Endodermal cell (in vitro differentiated cells): ENCODE data around the gene EVA1C. TPM values are rescaled to one million over a fixed set of nuclear protein-coding genes. Genes with fewer than 3 reads are reported as not detected.

ENCODE experiments used
- DNase-seq: peaks from one replicate; pipeline ENCODE4 v3.0.0-alpha.2; 2017
- H3K27ac ChIP-seq: 2 replicates; pipeline ENCODE4 v1.5.1; 2013; ENCODE audit warnings: mild to moderate bottlenecking, low read depth, low read length, moderate library complexity
- H3K27me3 ChIP-seq: 2 replicates; pipeline ENCODE4 v1.6.1; 2013; ENCODE audit warnings: mild to moderate bottlenecking, low read length, moderate library complexity; ENCODE audit not compliant: insufficient read depth, control insufficient read depth, poor library complexity, severe bottlenecking
- H3K36me3 ChIP-seq: 2 replicates; pipeline ENCODE4 v1.7.0; 2013; ENCODE audit warnings: mild to moderate bottlenecking, low read length, moderate library complexity; ENCODE audit not compliant: control insufficient read depth, insufficient read depth
- H3K4me1 ChIP-seq: one replicate; pipeline ENCODE4 v1.7.0; 2013; ENCODE audit warnings: low read length; ENCODE audit not compliant: control insufficient read depth, insufficient read depth
- H3K4me3 ChIP-seq: 2 replicates; pipeline ENCODE4 v1.5.1; 2013; ENCODE audit warnings: mild to moderate bottlenecking, low read length, moderate library complexity
- H3K9ac ChIP-seq: 2 replicates; pipeline ENCODE4 v1.6.1; 2013; ENCODE audit warnings: mild to moderate bottlenecking, low read length, moderate library complexity; ENCODE audit not compliant: poor library complexity, severe bottlenecking; ENCODE audit errors: extremely low read depth
- H3K9me3 ChIP-seq: 2 replicates; pipeline ENCODE4 v1.6.1; 2013; ENCODE audit warnings: mild to moderate bottlenecking, low read length, moderate library complexity; ENCODE audit not compliant: control insufficient read depth
- H3K27ac Mint-ChIP-seq: 2 replicates; pipeline ENCODE4 v1.8.0; 2020; ENCODE audit warnings: mixed read lengths
- H3K27me3 Mint-ChIP-seq: 2 replicates; pipeline ENCODE4 v1.8.0; 2021; ENCODE audit warnings: mild to moderate bottlenecking, mixed read lengths; ENCODE audit not compliant: insufficient read depth
- H3K36me3 Mint-ChIP-seq: 2 replicates; pipeline ENCODE4 v1.8.0; 2020; ENCODE audit warnings: low read depth, mixed read lengths
- H3K4me1 Mint-ChIP-seq: 2 replicates; pipeline ENCODE4 v1.8.0; 2020; ENCODE audit warnings: mixed read lengths
- H3K4me3 Mint-ChIP-seq: 2 replicates; pipeline ENCODE4 v1.8.0; 2020; ENCODE audit warnings: mild to moderate bottlenecking, moderate library complexity, mixed read lengths
- H3K9me3 Mint-ChIP-seq: 2 replicates; pipeline ENCODE4 v1.8.0; 2020; ENCODE audit warnings: mild to moderate bottlenecking, mixed read lengths
- CTCF ChIP-seq: fragments of 200-600 bp; sonication (generic); conservative IDR thresholded peaks from 2 replicates; pipeline ENCODE4 v1.5.0; 2021; ENCODE audit warnings: antibody characterized with exemption, mild to moderate bottlenecking
- WGBS, 2 experiments: methylation state at CpG; one replicate each; pipeline versions ENCODE4 v1.1.5 to v1.1.7; 2013; ENCODE audit warnings: missing lambda C conversion rate in 2 of 2, mixed read lengths in 1 of 2; ENCODE audit not compliant: insufficient coverage in 1 of 2, insufficient read length in 1 of 2; 5-methylcytosine and 5-hydroxymethylcytosine counted together
- total RNA-seq, 2 donors: library from RNA; stranded (reverse); fragmentation: NEBNext Ultra II Directional in 1 of 2; extraction: Animal tissue kit (Norgen Biotek cat#: 25700) in 1 of 2; gene quantifications; 2 replicates in 1 of 2; 3 replicates in 1 of 2; pipeline ENCODE4 v1.2.1, GENCODE V29; 2021

Gene EVA1C
- total RNA-seq, 2 donors from 2014 or later = 0.68 TPM; not detected in 1

- H3K27ac Mint-ChIP-seq = no peak overlapping the region
- H3K27ac ChIP-seq = no peak overlapping the region
These were observed 102.0 kb downstream of the EVA1C start for GRCh38 chr21:32514275-32515055.

DNA sequence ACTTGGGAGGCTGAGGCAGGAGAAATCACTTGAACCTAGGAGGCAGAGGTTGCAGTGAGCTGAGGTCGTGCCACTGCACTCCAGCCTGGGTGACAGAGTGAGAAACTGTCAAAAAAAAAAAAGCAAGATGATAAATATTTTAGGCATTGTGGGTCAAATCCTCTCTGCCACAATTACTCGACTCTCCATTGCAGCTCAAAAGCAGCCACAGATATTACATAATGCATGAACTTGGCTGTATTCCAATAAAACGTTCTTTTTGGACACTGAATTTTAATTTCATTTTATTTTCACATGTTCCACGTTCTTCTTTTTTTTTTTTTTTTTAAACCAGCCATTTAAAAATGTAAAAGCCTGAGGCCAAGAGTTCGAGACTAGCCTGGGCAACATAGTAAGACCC, 103.4 kb downstream of the EVA1C start:
- Mint-ChIP-seq H3K9me3 (peaks cover 2% of the 10 kb centered on the region), H3K27ac (no peak overlapping the region), H3K27me3 (no peaks in the 10 kb centered on the region), H3K4me3 (no peak overlapping the region), H3K36me3 (no peaks in the 10 kb centered on the region), H3K4me1 (no peaks in the 10 kb centered on the region)
- Histone ChIP-seq H3K36me3 (no peaks in the 10 kb centered on the region), H3K4me3 (no peak overlapping the region), H3K27me3 (no peaks in the 10 kb centered on the region), H3K4me1 (no peaks in the 10 kb centered on the region), H3K27ac (no peak overlapping the region), H3K9me3 (no peaks in the 10 kb centered on the region), H3K9ac (no peak overlapping the region)
- 67 to 92% methylated on average over 3 to 4 of the region's 5 CpGs for WGBS, 2 experiments
- no peak for TF ChIP-seq CTCF
- no peak for DNase-seq

More at GRCh38 chr21:32514275-32515055, 102.0 kb downstream of the EVA1C start:
- Mint-ChIP-seq H3K27me3 (no peaks in the 10 kb centered on the region), H3K9me3 (peaks cover 2% of the 10 kb centered on the region), H3K36me3 (no peaks in the 10 kb centered on the region), H3K4me1 (no peaks in the 10 kb centered on the region), H3K4me3 (no peak overlapping the region)
- H3K4me1 ChIP-seq = no peaks in the 10 kb centered on the region
- DNase-seq = no peak
- H3K9ac ChIP-seq = no peak overlapping the region
- H3K36me3 ChIP-seq = no peaks in the 10 kb centered on the region
- TF ChIP-seq CTCF = no peak
- no peak overlapping the region for H3K4me3 ChIP-seq
- 80 to 81% methylated on average over 9 to 10 of the region's 12 CpGs for WGBS, 2 experiments
- no peaks in the 10 kb centered on the region for H3K27me3 ChIP-seq
- H3K9me3 ChIP-seq = no peaks in the 10 kb centered on the region

- no peak overlapping the region for H3K4me3 ChIP-seq
- Mint-ChIP-seq H3K27ac (no peak overlapping the region), H3K9me3 (peaks cover 2% of the 10 kb centered on the region), H3K4me1 (no peaks in the 10 kb centered on the region), H3K27me3 (no peaks in the 10 kb centered on the region), H3K4me3 (no peak overlapping the region), H3K36me3 (no peaks in the 10 kb centered on the region)
- H3K4me1 ChIP-seq = no peaks in the 10 kb centered on the region
- H3K27me3 ChIP-seq = no peaks in the 10 kb centered on the region
- 83 to 89% methylated on average over 7 to 9 of the region's 10 CpGs for WGBS, 2 experiments
- DNase-seq = no peak
- H3K9me3 ChIP-seq = no peaks in the 10 kb centered on the region
- H3K36me3 ChIP-seq = no peaks in the 10 kb centered on the region
- no peak overlapping the region for H3K27ac ChIP-seq
- no peak for TF ChIP-seq CTCF
- H3K9ac ChIP-seq = no peak overlapping the region
These were observed 104.5 kb downstream of the EVA1C start for GRCh38 chr21:32516756-32517649.
